HepG2 (cell line): ENCODE results near the gene DENND2A. TPM values are rescaled to one million over a fixed set of nuclear protein-coding genes. Genes with fewer than 3 reads are reported as not detected.
A peak's percentile ranks its signal among the peaks of the same experiment; 100 is the strongest.

Experiments used
- AKNA ChIP-seq: sonication (generic); formaldehyde crosslinking; IDR thresholded peaks from 2 replicates; pipeline ENCODE4 v1.4.0; 2020; ENCODE audit warnings: missing genetic modification reagents, borderline replicate concordance
- BRF2 ChIP-seq: sonication (generic); formaldehyde crosslinking; IDR thresholded peaks from 2 replicates; pipeline ENCODE4 v1.8.1; 2022; ENCODE audit warnings: mild to moderate bottlenecking, missing genetic modification reagents
- E2F5 ChIP-seq: sonication (generic); formaldehyde crosslinking; conservative IDR thresholded peaks from 2 replicates; pipeline ENCODE4 v1.4.0; 2020; ENCODE audit warnings: missing genetic modification reagents
- FOXO1 ChIP-seq: sonication (generic); formaldehyde crosslinking; IDR thresholded peaks from 2 replicates; pipeline ENCODE4 v1.4.0; 2020; ENCODE audit warnings: missing genetic modification reagents
- KLF13 ChIP-seq: sonication (generic); formaldehyde crosslinking; IDR thresholded peaks from 2 replicates; pipeline ENCODE4 v1.4.0; 2020; ENCODE audit warnings: mild to moderate bottlenecking, missing genetic modification reagents
- MED13 ChIP-seq: sonication (generic); formaldehyde crosslinking; IDR thresholded peaks from 2 replicates; pipeline ENCODE4 v1.5.0; 2020; ENCODE audit warnings: missing genetic modification reagents
- NR0B2 ChIP-seq: sonication (generic); formaldehyde crosslinking; IDR thresholded peaks from 2 replicates; pipeline ENCODE4 v1.4.0; 2020; ENCODE audit warnings: mild to moderate bottlenecking, missing genetic modification reagents
- RAD51 ChIP-seq: fragments of 450-650 bp; IDR thresholded peaks from 2 replicates; pipeline ENCODE4 v1.6.1; 2016; ENCODE audit warnings: borderline replicate concordance
- RELA ChIP-seq: sonication (generic); formaldehyde crosslinking; IDR thresholded peaks from 2 replicates; pipeline ENCODE4 v1.4.0; 2020; ENCODE audit warnings: missing genetic modification reagents
- SP5 ChIP-seq: IDR thresholded peaks from 2 replicates; pipeline ENCODE4 v1.6.1; 2016; ENCODE audit warnings: low read depth, borderline replicate concordance
- ZFAT ChIP-seq: sonication (generic); formaldehyde crosslinking; conservative IDR thresholded peaks from 2 replicates; pipeline ENCODE4 v1.8.1; 2023; ENCODE audit warnings: missing genetic modification reagents, inconsistent platforms
- ZNF329 ChIP-seq: sonication (generic); formaldehyde crosslinking; IDR thresholded peaks from 2 replicates; pipeline ENCODE4 v1.9.0; 2021; ENCODE audit warnings: low read depth, mild to moderate bottlenecking, missing genetic modification reagents
- ZNF441 ChIP-seq: sonication (generic); formaldehyde crosslinking; IDR thresholded peaks from 2 replicates; pipeline ENCODE4 v1.7.0; 2021; ENCODE audit warnings: missing genetic modification reagents, borderline replicate concordance
- ZNF446 ChIP-seq: sonication (generic); formaldehyde crosslinking; IDR thresholded peaks from 2 replicates; pipeline ENCODE4 v1.5.0; 2020; ENCODE audit warnings: mild to moderate bottlenecking, missing genetic modification reagents
- ZNF549 ChIP-seq: sonication (generic); formaldehyde crosslinking; IDR thresholded peaks from 2 replicates; pipeline ENCODE4 v1.5.0; 2020; ENCODE audit warnings: missing genetic modification reagents
- ZNF597 ChIP-seq: sonication (generic); formaldehyde crosslinking; IDR thresholded peaks from 2 replicates; pipeline ENCODE4 v1.5.0; 2020; ENCODE audit warnings: missing genetic modification reagents
- ZNF691 ChIP-seq: sonication (generic); formaldehyde crosslinking; IDR thresholded peaks from 2 replicates; pipeline ENCODE4 v1.4.0; 2020; ENCODE audit warnings: missing genetic modification reagents, low read depth, mild to moderate bottlenecking, borderline replicate concordance
- ZNF800 ChIP-seq: sonication (generic); formaldehyde crosslinking; IDR thresholded peaks from 2 replicates; pipeline ENCODE4 v1.4.0; 2020; ENCODE audit warnings: missing genetic modification reagents
- polyA plus RNA-seq, 8 experiments: library from polyadenylated mRNA; depleted of rRNA in 3 of 8; stranded (reverse) in 7 of 8; unstranded in 1 of 8; fragments of >200 nt; fragmentation: Illumina TruSeq in 4 of 8; extraction: Trizol in 4 of 8; gene quantifications; 2 replicates each; pipeline versions ENCODE4 v1.2.1 to v1.2.3, GENCODE V29; 2011 to 2016; ENCODE audit warnings: low read depth in 4 of 8, missing spikeins in 1 of 8, mixed read lengths in 1 of 8; ENCODE audit not compliant: insufficient read depth in 1 of 8
- total RNA-seq, 5 experiments: library from RNA; depleted of rRNA; stranded (reverse); fragments of >200 nt; fragmentation: Illumina TruSeq; extraction: Trizol; gene quantifications; 2 replicates each; pipeline ENCODE4 v1.2.3, GENCODE V29; 2016; ENCODE audit warnings: low read depth in 1 of 5

The DENND2A gene
- total and polyA plus RNA-seq, 2 of the 13 experiments (the other 11 are each of a cell fraction or from before 2014, with no cell fraction given): not detected

- TF ChIP-seq ZNF800 (CRISPR knock-in tag) (no peak), ZNF329 (CRISPR knock-in tag) (no peak), ZNF446 (CRISPR knock-in tag) (0 out of 2 replicates have a peak, but pooled peaks have one; percentile 21), MED13 (CRISPR knock-in tag) (no peak), KLF13 (CRISPR knock-in tag) (no peak), RELA (CRISPR knock-in tag) (no peak), NR0B2 (CRISPR knock-in tag) (0 out of 2 replicates have a peak, but pooled peaks have one; percentile 49), BRF2 (CRISPR knock-in tag) (peak; percentile 55; the same call in 1 of the 2 replicates), E2F5 (CRISPR knock-in tag) (0 out of 2 replicates have a peak, but pooled peaks have one; percentile 43), AKNA (CRISPR knock-in tag) (no peak), ZNF691 (CRISPR knock-in tag) (no peak), ZFAT (no peak), ZNF441 (peak; percentile 68), RAD51 (no peak), FOXO1 (CRISPR knock-in tag) (peak; percentile 59), ZNF597 (no peak), ZNF549 (CRISPR knock-in tag) (no peak), SP5 (peak; percentile 74)
Measured at GRCh38 chr7:140479062-140479738, 161.4 kb downstream of the DENND2A start, which contains the start of gene MKRN1 (continued).
